ENCODE measurements around the gene NLRP3.

DNA sequence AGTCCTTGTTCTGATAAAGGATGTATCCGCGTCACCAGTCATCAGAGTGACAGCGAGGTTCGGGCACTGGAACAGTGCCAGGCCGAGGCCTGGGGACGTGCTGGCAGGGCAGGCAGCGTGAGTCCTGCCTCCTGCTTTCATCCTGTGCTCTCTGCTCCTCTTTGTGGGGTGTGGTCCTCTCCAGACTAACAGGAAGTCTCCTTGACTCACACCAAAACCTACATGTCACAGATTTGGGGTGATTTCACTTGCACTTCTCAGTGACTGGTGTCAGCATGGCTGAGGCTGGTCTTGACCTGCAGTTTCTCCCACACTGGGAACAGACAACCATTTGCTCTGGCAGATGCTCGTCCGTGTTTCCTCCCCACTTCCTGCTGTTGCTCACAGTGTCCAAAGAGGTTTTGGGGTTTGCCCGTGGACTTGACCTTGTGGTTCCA is 8.8 kb upstream of the NLRP3 start:
- TF ChIP-seq, protein P1, sequence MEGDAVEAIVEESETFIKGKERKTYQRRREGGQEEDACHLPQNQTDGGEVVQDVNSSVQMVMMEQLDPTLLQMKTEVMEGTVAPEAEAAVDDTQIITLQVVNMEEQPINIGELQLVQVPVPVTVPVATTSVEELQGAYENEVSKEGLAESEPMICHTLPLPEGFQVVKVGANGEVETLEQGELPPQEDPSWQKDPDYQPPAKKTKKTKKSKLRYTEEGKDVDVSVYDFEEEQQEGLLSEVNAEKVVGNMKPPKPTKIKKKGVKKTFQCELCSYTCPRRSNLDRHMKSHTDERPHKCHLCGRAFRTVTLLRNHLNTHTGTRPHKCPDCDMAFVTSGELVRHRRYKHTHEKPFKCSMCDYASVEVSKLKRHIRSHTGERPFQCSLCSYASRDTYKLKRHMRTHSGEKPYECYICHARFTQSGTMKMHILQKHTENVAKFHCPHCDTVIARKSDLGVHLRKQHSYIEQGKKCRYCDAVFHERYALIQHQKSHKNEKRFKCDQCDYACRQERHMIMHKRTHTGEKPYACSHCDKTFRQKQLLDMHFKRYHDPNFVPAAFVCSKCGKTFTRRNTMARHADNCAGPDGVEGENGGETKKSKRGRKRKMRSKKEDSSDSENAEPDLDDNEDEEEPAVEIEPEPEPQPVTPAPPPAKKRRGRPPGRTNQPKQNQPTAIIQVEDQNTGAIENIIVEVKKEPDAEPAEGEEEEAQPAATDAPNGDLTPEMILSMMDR (IDR thresholded peaks at IDR 0.05), result no peak
- TF ChIP-seq POLR2A (IDR thresholded peaks at IDR 0.05) (no peak), POLR2AphosphoS5 (IDR thresholded peaks at IDR 0.05) (no peak)

All from prostate gland (tissue), 2 donors.